Measurements from ENCODE around the gene GJB6.

Gene GJB6

GRCh38 chr13:20185366-20186056, 46.6 kb downstream of the GJB6 start:
- no peaks in the 10 kb centered on the region for H3K9me3 Mint-ChIP-seq
- H3K27ac Mint-ChIP-seq, result no peak overlapping the region
- peaks cover 51% of the 10 kb centered on the region for H3K27me3 Mint-ChIP-seq (ENCODE audit: low read depth)
- H3K4me3 Mint-ChIP-seq, result no peak overlapping the region
- no peaks in the 10 kb centered on the region for H3K4me1 Mint-ChIP-seq (ENCODE audit: low read depth)
- no peaks in the 10 kb centered on the region for H3K36me3 Mint-ChIP-seq (ENCODE audit: low read depth)

GRCh38 chr13:20182231-20182846, 49.8 kb downstream of the GJB6 start:
- Mint-ChIP-seq H3K27me3 (ENCODE audit: low read depth) (peaks cover 57% of the 10 kb centered on the region), H3K36me3 (ENCODE audit: low read depth) (no peaks in the 10 kb centered on the region), H3K9me3 (no peaks in the 10 kb centered on the region), H3K4me3 (no peak overlapping the region), H3K27ac (no peak overlapping the region), H3K4me1 (ENCODE audit: low read depth) (no peaks in the 10 kb centered on the region)

- Mint-ChIP-seq H3K4me3 (no peak overlapping the region), H3K27ac (no peak overlapping the region), H3K4me1 (ENCODE audit: low read depth) (no peaks in the 10 kb centered on the region), H3K27me3 (ENCODE audit: low read depth) (peaks cover 61% of the 10 kb centered on the region), H3K9me3 (no peaks in the 10 kb centered on the region), H3K36me3 (ENCODE audit: low read depth) (no peaks in the 10 kb centered on the region)
These were observed 50.9 kb downstream of the GJB6 start for GRCh38 chr13:20181188-20181587.

- H3K27me3 Mint-ChIP-seq (ENCODE audit: low read depth), result peaks cover 81% of the 10 kb centered on the region
- H3K4me1 Mint-ChIP-seq (ENCODE audit: low read depth), result peaks cover 3% of the 10 kb centered on the region
- H3K36me3 Mint-ChIP-seq (ENCODE audit: low read depth), result no peaks in the 10 kb centered on the region
- no peaks in the 10 kb centered on the region for H3K9me3 Mint-ChIP-seq
- no peak overlapping the region for H3K27ac Mint-ChIP-seq
- H3K4me3 Mint-ChIP-seq, result no peak overlapping the region
These were observed 54.0 kb downstream of the GJB6 start for GRCh38 chr13:20178156-20178555.

GRCh38 chr13:20177049-20177831, 54.9 kb downstream of the GJB6 start:
- H3K4me3 Mint-ChIP-seq, result no peak overlapping the region
- H3K9me3 Mint-ChIP-seq, result no peaks in the 10 kb centered on the region
- H3K36me3 Mint-ChIP-seq (ENCODE audit: low read depth), result no peaks in the 10 kb centered on the region
- H3K27me3 Mint-ChIP-seq (ENCODE audit: low read depth), result peaks cover 83% of the 10 kb centered on the region
- peaks cover 3% of the 10 kb centered on the region for H3K4me1 Mint-ChIP-seq (ENCODE audit: low read depth)
- H3K27ac Mint-ChIP-seq, result no peak overlapping the region

- no peaks in the 10 kb centered on the region for H3K9me3 Mint-ChIP-seq
These were observed 56.0 kb downstream of the GJB6 start for GRCh38 chr13:20175907-20176652.

GRCh38 chr13:20175406-20175794, 56.7 kb downstream of the GJB6 start:
- Mint-ChIP-seq H3K27ac (no peak overlapping the region), H3K27me3 (ENCODE audit: low read depth) (peaks cover 75% of the 10 kb centered on the region), H3K9me3 (no peaks in the 10 kb centered on the region), H3K36me3 (ENCODE audit: low read depth) (no peaks in the 10 kb centered on the region), H3K4me1 (ENCODE audit: low read depth) (peaks cover 3% of the 10 kb centered on the region), H3K4me3 (no peak overlapping the region)

More at GRCh38 chr13:20175907-20176652, 56.0 kb downstream of the GJB6 start:
- Mint-ChIP-seq H3K27me3 (ENCODE audit: low read depth) (peaks cover 82% of the 10 kb centered on the region), H3K27ac (no peak overlapping the region), H3K36me3 (ENCODE audit: low read depth) (no peaks in the 10 kb centered on the region), H3K4me3 (no peak overlapping the region), H3K4me1 (ENCODE audit: low read depth) (peaks cover 3% of the 10 kb centered on the region)

GRCh38 chr13:20174656-20175405, 57.3 kb downstream of the GJB6 start:
- H3K4me3 Mint-ChIP-seq, result no peak overlapping the region
- H3K9me3 Mint-ChIP-seq, result no peaks in the 10 kb centered on the region
- peaks cover 3% of the 10 kb centered on the region for H3K4me1 Mint-ChIP-seq (ENCODE audit: low read depth)
- H3K27me3 Mint-ChIP-seq (ENCODE audit: low read depth), result peaks cover 72% of the 10 kb centered on the region
- H3K27ac Mint-ChIP-seq, result no peak overlapping the region
- H3K36me3 Mint-ChIP-seq (ENCODE audit: low read depth), result no peaks in the 10 kb centered on the region

- Mint-ChIP-seq H3K4me3 (no peak overlapping the region), H3K27me3 (ENCODE audit: low read depth) (peaks cover 60% of the 10 kb centered on the region), H3K9me3 (no peaks in the 10 kb centered on the region), H3K4me1 (ENCODE audit: low read depth) (peaks cover 7% of the 10 kb centered on the region), H3K36me3 (ENCODE audit: low read depth) (no peaks in the 10 kb centered on the region), H3K27ac (no peak overlapping the region)
These were observed 58.9 kb downstream of the GJB6 start for GRCh38 chr13:20173116-20173746.

Data from T-helper 1 cell treated with Interleukin-12 subunit alpha and Interleukin-12 subunit beta and Interleukin-4 antibody, amounts not matched to agents 30 μg/mL and 1 μg/mL, for 36 hours (primary cell).